Transverse colon (tissue), 4 donors: ENCODE measurements around the gene DNAH7. TPM values are rescaled to one million over a fixed set of nuclear protein-coding genes. Genes with fewer than 3 reads are reported as not detected.

Experiments used
- DNase-seq: peaks from one replicate; pipeline ENCODE4 v3.0.0-alpha.2; 2019
- H3K27ac ChIP-seq, 4 donors: fragments of 200-600 bp; sonication (generic); 2 replicates each; pipeline ENCODE4 v1.5.1; 2016 to 2018; ENCODE audit warnings: inconsistent platforms in 4 of 4
- H3K27me3 ChIP-seq: fragments of 200-600 bp; sonication (generic); 2 replicates; pipeline ENCODE4 v1.5.1; 2017; ENCODE audit warnings: inconsistent platforms
- H3K36me3 ChIP-seq, 4 donors: fragments of 200-600 bp; sonication (generic); 2 replicates each; pipeline ENCODE4 v1.5.1; 2017 to 2019; ENCODE audit warnings: inconsistent platforms in 4 of 4
- H3K4me1 ChIP-seq, 4 donors: fragments of 200-600 bp; sonication (generic); 2 replicates each; pipeline ENCODE4 v1.5.1; 2017 to 2020; ENCODE audit warnings: inconsistent platforms in 4 of 4
- H3K4me3 ChIP-seq, 4 donors: fragments of 200-600 bp; sonication (generic); 1 replicate in 1 of 4; 2 replicates in 3 of 4; pipeline versions ENCODE4 v1.5.1 to v1.6.1; 2017 to 2019; ENCODE audit warnings: inconsistent platforms in 4 of 4
- H3K9me3 ChIP-seq, 2 donors: fragments of 200-600 bp; sonication (generic); 2 replicates each; pipeline ENCODE4 v1.5.1; 2017 to 2019; ENCODE audit warnings: inconsistent platforms in 2 of 2
- CTCF ChIP-seq, 5 experiments: fragments of 200-600 bp in 3 of 5; fragments of 450-650 bp in 2 of 5; sonication (generic) in 3 of 5; IDR thresholded peaks; 1 replicate in 2 of 5; 2 replicates in 3 of 5; pipeline ENCODE4 v1.5.1; 2016 to 2017; ENCODE audit warnings: antibody characterized with exemption in 5 of 5, inconsistent platforms in 3 of 5, mild to moderate bottlenecking in 2 of 5, moderate library complexity in 1 of 5
- EP300 ChIP-seq: sonication (generic); formaldehyde crosslinking; IDR thresholded peaks from one replicate; pipeline ENCODE4 v1.6.1; 2017; ENCODE audit warnings: antibody characterized with exemption, low read depth
- POLR2A ChIP-seq: fragments of 450-650 bp; IDR thresholded peaks from one replicate; pipeline ENCODE4 v1.6.1; 2016; ENCODE audit warnings: antibody characterized with exemption, mild to moderate bottlenecking, moderate library complexity
- POLR2AphosphoS5 ChIP-seq, 3 donors: sonication (generic); formaldehyde crosslinking; IDR thresholded peaks; one replicate each; pipeline ENCODE4 v1.6.1; 2016; ENCODE audit warnings: antibody characterized with exemption in 3 of 3
- WGBS, 2 donors: methylation state at CpG; one replicate each; pipeline ENCODE4 v1.1.5; 2018; ENCODE audit warnings: low coverage in 1 of 2; 5-methylcytosine and 5-hydroxymethylcytosine counted together
- in situ Hi-C, 4 donors: fragments of 200-750 bp; cut with MboI; loops; one replicate each; pipeline versions ENCODE4 v1.15.0 to v1.15.1; 2017; ENCODE audit warnings: low sequenced_read_pairs in 3 of 4, low pct_ligation_motif_present in 1 of 4, low pct_unique_long_range_greater_than_20kb in 1 of 4
- intact Hi-C: fragments of 100-400 bp; cut with DNase I; formaldehyde crosslinking; loops from one replicate; pipeline ENCODE4 v1.15.1; 2023; ENCODE audit warnings: low total_unique reads
- total RNA-seq, 4 donors: library from RNA; depleted of rRNA; stranded (reverse); fragments of >200 nt; gene quantifications; one replicate each; pipeline ENCODE4 v1.1.0, GENCODE V29; 2016

Gene DNAH7
- total RNA-seq, 4 donors from 2014 or later: 1.8 to 56.9 (median 8.1) TPM

GRCh38 chr2:195756218-195756942, 312.3 kb downstream of the DNAH7 start:
- no peak overlapping the region for H3K4me3 ChIP-seq
- H3K4me1 ChIP-seq: no peaks in the 10 kb centered on the region
- no peaks in the 10 kb centered on the region for H3K27me3 ChIP-seq
- H3K9me3 ChIP-seq: no peaks in the 10 kb centered on the region
- TF ChIP-seq POLR2AphosphoS5 (IDR thresholded peaks at IDR 0.05) (no peak), EP300 (no peak), POLR2A (no peak), CTCF (IDR thresholded peaks at IDR 0.05) (no peak)
- DNase-seq: no peak
- H3K36me3 ChIP-seq: no peaks in the 10 kb centered on the region
- in situ Hi-C loops (no loop called here), intact Hi-C loops (no loop called here)
- no peak overlapping the region for H3K27ac ChIP-seq
- 50 to 77% methylated on average over 2 to 7 of the region's 7 CpGs for WGBS, 2 donors

- H3K4me3 ChIP-seq: no peak overlapping the region
- H3K27ac ChIP-seq: no peak overlapping the region
- no peak for TF ChIP-seq POLR2A
- no peak for TF ChIP-seq POLR2AphosphoS5 (IDR thresholded peaks at IDR 0.05)
- TF ChIP-seq EP300: no peak
- TF ChIP-seq CTCF (IDR thresholded peaks at IDR 0.05): no peak
- no peaks in the 10 kb centered on the region for H3K27me3 ChIP-seq
- DNase-seq: no peak
- WGBS, 2 donors: 93 to 100% methylated on average over 1 of the region's 1 CpG
- H3K36me3 ChIP-seq: peaks cover 0 to 6% (median 0%) of the 10 kb centered on the region in 4 donors
- in situ Hi-C loops (no loop called here), intact Hi-C loops (no loop called here)
- H3K4me1 ChIP-seq: no peaks in the 10 kb centered on the region
- H3K9me3 ChIP-seq: peaks cover 0 to 2% of the 10 kb centered on the region in 2 donors
Observed at GRCh38 chr2:195741191-195741590, 327.4 kb downstream of the DNAH7 start.

GRCh38 chr2:195737511-195738325, 330.9 kb downstream of the DNAH7 start:
- H3K27me3 ChIP-seq: no peaks in the 10 kb centered on the region
- in situ Hi-C loops: no loop called here
- no peaks in the 10 kb centered on the region for H3K4me1 ChIP-seq
- no peak for DNase-seq
- no peak for TF ChIP-seq EP300
- TF ChIP-seq CTCF (IDR thresholded peaks at IDR 0.05): no peak
- TF ChIP-seq POLR2AphosphoS5 (IDR thresholded peaks at IDR 0.05): no peak
- no peak for TF ChIP-seq POLR2A
- intact Hi-C loops: no loop called here
- H3K4me3 ChIP-seq: no peak overlapping the region
- no peaks in the 10 kb centered on the region for H3K9me3 ChIP-seq
- H3K27ac ChIP-seq: no peak overlapping the region
- 77 to 87% methylated on average over 5 of the region's 5 CpGs for WGBS, 2 donors
- peaks cover 0 to 6% (median 2%) of the 10 kb centered on the region in 4 donors for H3K36me3 ChIP-seq

- 98 to 100% methylated on average over 1 of the region's 1 CpG for WGBS, 2 donors
- Histone ChIP-seq H3K9me3 (no peaks in the 10 kb centered on the region), H3K4me1 (no peaks in the 10 kb centered on the region), H3K27me3 (no peaks in the 10 kb centered on the region), H3K36me3 (peaks cover 0 to 6% (median 2%) of the 10 kb centered on the region in 4 donors), H3K4me3 (no peak overlapping the region), H3K27ac (no peak overlapping the region)
- intact Hi-C loops (no loop called here), in situ Hi-C loops (no loop called here)
- no peak for DNase-seq
- no peak for TF ChIP-seq POLR2AphosphoS5 (IDR thresholded peaks at IDR 0.05)
- no peak for TF ChIP-seq CTCF (IDR thresholded peaks at IDR 0.05)
- no peak for TF ChIP-seq POLR2A
- TF ChIP-seq EP300: no peak
Observed at GRCh38 chr2:195735347-195735746, 333.3 kb downstream of the DNAH7 start.
